Endothelial cell (in vitro differentiated cells): ENCODE results near the gene SEBOX. TPM values are rescaled to one million over a fixed set of nuclear protein-coding genes. Genes with fewer than 3 reads are reported as not detected.

ENCODE experiments used
- DNase-seq: peaks from one replicate; pipeline ENCODE4 v3.0.0; 2021; ENCODE audit warnings: low spot score
- H3K27ac Mint-ChIP-seq: one replicate; pipeline ENCODE4 v1.8.0; 2021; ENCODE audit warnings: mixed read lengths, inconsistent platforms; ENCODE audit not compliant: unreplicated experiment
- H3K27me3 Mint-ChIP-seq: one replicate; pipeline ENCODE4 v1.8.0; 2021; ENCODE audit warnings: mild to moderate bottlenecking, moderate library complexity, mixed read lengths, inconsistent platforms; ENCODE audit not compliant: unreplicated experiment
- H3K36me3 Mint-ChIP-seq: one replicate; pipeline ENCODE4 v1.8.0; 2021; ENCODE audit warnings: mild to moderate bottlenecking, low read depth, mixed read lengths, inconsistent platforms; ENCODE audit not compliant: unreplicated experiment
- H3K4me1 Mint-ChIP-seq: one replicate; pipeline ENCODE4 v1.8.0; 2021; ENCODE audit warnings: mild to moderate bottlenecking, mixed read lengths, inconsistent platforms; ENCODE audit not compliant: unreplicated experiment
- H3K4me3 Mint-ChIP-seq: one replicate; pipeline ENCODE4 v1.8.0; 2021; ENCODE audit warnings: mild to moderate bottlenecking, mixed read lengths, inconsistent platforms; ENCODE audit not compliant: unreplicated experiment
- H3K9me3 Mint-ChIP-seq: one replicate; pipeline ENCODE4 v1.8.0; 2021; ENCODE audit warnings: mixed read lengths, inconsistent platforms; ENCODE audit not compliant: unreplicated experiment
- total RNA-seq: library from RNA; stranded (reverse); fragmentation: NEBNext Ultra II Directional; extraction: Animal tissue kit (Norgen Biotek cat#: 25700); gene quantifications from one replicate; pipeline ENCODE4 v1.2.1, GENCODE V29; 2021; ENCODE audit not compliant: unreplicated experiment
- TF ChIP-seq, protein P1 (sequence below): fragments of 200-600 bp; sonication (generic); IDR thresholded peaks from one replicate; pipeline ENCODE4 v1.5.0; 2021; ENCODE audit warnings: antibody characterized with exemption; ENCODE audit not compliant: unreplicated experiment

Gene SEBOX
- total RNA-seq, 1 donor from 2014 or later = not detected

DNA sequence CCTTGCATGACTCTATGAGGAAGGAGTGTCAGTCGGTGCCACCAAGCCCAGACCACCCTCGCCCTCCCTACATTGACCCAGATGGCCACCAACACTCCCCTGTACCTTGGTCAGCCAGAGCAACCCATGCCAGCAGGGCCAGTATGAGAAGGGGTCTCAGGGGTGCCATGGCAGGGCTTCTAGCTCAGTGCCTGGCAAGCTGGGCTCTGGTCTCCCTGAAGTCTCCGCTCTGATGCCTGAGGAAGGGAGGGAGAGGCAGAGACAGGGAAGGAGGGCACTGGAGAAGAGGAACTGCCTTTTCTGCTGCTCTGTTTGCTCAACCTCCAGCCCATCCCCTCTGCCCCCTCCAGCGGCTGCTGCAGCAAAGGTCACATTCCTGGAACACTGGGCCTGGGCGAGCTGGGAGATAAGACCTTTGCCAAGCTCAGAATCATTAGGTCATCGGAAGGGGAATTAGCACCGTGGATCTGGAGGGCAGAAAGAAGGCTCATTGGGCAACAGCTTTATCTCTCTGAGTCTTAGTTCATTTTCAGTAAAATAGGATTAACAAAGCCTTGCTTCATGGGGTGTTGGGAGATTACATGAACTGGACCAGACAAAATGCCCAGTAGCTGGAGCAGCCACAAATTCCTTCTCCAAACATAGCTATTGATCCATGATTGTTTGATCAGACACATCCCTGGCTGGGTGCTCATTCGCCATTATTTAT lies 5.2 kb upstream of the SEBOX start, which contains the start of gene VTN:
Gene VTN (minus strand): TSS at position 273 of the 709 bp plus-strand sequence. CDS start 104 bp downstream, at position 169.
- Mint-ChIP-seq H3K27me3 (peaks cover 17% of the 10 kb centered on the region), H3K4me3 (peak within 1 kb of the TSS; percentile 88), H3K27ac (no peak within 1 kb of the TSS), H3K36me3 (no peaks in the 10 kb centered on the region), H3K4me1 (peaks cover 6% of the 10 kb centered on the region), H3K9me3 (no peaks in the 10 kb centered on the region)
- DNase-seq = no peak
- TF ChIP-seq, protein P1, sequence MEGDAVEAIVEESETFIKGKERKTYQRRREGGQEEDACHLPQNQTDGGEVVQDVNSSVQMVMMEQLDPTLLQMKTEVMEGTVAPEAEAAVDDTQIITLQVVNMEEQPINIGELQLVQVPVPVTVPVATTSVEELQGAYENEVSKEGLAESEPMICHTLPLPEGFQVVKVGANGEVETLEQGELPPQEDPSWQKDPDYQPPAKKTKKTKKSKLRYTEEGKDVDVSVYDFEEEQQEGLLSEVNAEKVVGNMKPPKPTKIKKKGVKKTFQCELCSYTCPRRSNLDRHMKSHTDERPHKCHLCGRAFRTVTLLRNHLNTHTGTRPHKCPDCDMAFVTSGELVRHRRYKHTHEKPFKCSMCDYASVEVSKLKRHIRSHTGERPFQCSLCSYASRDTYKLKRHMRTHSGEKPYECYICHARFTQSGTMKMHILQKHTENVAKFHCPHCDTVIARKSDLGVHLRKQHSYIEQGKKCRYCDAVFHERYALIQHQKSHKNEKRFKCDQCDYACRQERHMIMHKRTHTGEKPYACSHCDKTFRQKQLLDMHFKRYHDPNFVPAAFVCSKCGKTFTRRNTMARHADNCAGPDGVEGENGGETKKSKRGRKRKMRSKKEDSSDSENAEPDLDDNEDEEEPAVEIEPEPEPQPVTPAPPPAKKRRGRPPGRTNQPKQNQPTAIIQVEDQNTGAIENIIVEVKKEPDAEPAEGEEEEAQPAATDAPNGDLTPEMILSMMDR = no peak

GRCh38 chr17:28369684-28370034 lies 4.7 kb upstream of the SEBOX start:
- Mint-ChIP-seq H3K4me1 (peaks cover 6% of the 10 kb centered on the region), H3K36me3 (no peaks in the 10 kb centered on the region), H3K27ac (no peak overlapping the region), H3K4me3 (no peak overlapping the region), H3K9me3 (no peaks in the 10 kb centered on the region), H3K27me3 (peaks cover 17% of the 10 kb centered on the region)
- DNase-seq = no peak
- TF ChIP-seq, protein P1 = no peak

DNA sequence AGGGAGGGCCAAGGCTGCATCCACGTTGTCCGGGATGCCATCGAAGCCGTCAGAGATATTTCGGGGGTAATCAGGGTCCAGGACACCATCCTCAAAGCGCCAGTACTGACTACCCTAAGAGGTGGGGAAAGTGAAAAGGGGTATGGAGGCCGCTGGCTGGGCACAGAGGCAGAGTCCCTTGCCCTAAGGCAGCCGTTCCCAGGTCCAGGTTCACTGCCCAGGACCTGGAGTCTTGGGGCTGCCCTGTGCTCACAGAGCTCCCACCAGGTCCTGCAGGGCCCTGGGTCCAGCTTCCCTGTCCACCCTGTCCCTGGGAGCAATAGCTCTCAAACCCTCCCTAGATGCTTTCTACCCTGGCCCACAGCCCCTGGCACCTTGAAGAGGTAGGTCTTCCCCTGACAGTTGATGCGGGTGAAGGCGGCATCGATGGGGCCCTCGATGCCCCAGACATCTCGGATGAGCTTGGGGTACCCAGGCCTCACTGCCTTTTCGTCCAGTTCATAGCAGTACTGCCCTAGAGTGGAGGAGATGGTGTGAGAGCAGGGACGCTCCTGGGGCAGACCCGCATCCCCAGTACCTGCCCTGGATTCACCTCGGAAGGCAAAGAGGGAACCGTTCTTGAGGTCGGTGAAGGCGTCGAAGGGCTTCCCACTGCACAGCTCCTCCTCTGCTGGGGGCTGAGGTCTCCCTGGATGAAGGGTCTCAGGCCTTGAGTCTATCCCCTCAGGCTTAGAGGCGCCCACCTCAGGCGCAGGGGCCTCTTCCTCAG lies 4.1 kb upstream of the SEBOX start:
- Mint-ChIP-seq H3K4me1 (peaks cover 6% of the 10 kb centered on the region), H3K36me3 (no peaks in the 10 kb centered on the region), H3K4me3 (no peak overlapping the region), H3K27me3 (peaks cover 15% of the 10 kb centered on the region), H3K27ac (no peak overlapping the region), H3K9me3 (no peaks in the 10 kb centered on the region)
- no peak for DNase-seq
- TF ChIP-seq, protein P1 = no peak

- H3K4me1 Mint-ChIP-seq = peaks cover 6% of the 10 kb centered on the region
- H3K9me3 Mint-ChIP-seq = no peaks in the 10 kb centered on the region
- H3K27ac Mint-ChIP-seq = no peak overlapping the region
- H3K27me3 Mint-ChIP-seq = peaks cover 10% of the 10 kb centered on the region
- H3K36me3 Mint-ChIP-seq = peaks cover 3% of the 10 kb centered on the region
- DNase-seq = no peak
- H3K4me3 Mint-ChIP-seq = no peak overlapping the region
- TF ChIP-seq, protein P1 = no peak
Observed at GRCh38 chr17:28368306-28368831, 3.4 kb upstream of the SEBOX start.
